Activated CD8-positive, alpha-beta memory T cell treated with anti-CD3 and anti-CD28 coated beads, Interleukin-2, amount 50 U/mL, for 48 hours (primary cell): ENCODE measurements around the gene SLX9.
"Not testable (repeated sequence)": the region's sequence is repeated elsewhere in the genome, so short reads cannot be mapped to it uniquely, and the experiment has no call there.

Source experiments
- DNase-seq: peaks from one replicate; pipeline ENCODE4 v3.0.0-alpha.2; 2020

SLX9 gene

DNA sequence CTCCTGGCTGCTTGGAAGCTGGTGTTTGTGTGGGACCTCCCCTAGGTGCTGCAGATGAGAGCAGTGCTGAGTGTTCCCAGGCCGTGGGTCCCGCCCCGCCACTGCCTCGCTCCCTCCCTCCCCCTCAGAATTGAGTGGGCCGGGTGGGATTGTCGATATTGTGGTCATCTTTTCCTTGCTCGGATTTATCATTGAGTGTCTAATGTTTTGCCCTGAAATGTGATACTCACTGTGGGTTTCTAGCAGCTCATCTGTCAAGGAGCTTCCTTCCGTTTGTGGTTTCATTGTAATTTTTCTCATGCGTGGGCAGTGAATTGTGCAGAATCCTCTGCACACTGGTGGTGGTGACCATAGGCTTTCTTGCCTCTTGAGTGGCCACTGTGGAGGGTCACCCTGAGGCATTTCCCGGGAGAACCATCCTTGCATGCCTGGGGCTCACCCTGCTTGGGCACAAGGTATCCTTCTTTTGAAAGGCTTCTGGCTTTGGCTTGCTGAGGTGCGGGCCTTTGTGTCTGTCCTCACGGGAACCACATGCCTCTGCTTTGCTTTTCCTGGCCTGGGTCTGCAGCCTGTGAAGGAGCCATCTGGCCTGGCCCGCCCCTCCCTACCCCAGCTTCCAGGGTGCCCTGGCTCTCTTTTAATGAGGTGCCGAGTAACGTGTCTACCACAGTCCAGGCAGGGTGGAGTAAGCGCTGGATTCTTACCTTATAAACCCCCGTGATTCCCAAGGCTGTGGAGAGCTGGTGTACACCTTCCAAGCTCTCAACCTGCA is 25.6 kb downstream of the SLX9 start:
- DNase-seq: no peak

DNA sequence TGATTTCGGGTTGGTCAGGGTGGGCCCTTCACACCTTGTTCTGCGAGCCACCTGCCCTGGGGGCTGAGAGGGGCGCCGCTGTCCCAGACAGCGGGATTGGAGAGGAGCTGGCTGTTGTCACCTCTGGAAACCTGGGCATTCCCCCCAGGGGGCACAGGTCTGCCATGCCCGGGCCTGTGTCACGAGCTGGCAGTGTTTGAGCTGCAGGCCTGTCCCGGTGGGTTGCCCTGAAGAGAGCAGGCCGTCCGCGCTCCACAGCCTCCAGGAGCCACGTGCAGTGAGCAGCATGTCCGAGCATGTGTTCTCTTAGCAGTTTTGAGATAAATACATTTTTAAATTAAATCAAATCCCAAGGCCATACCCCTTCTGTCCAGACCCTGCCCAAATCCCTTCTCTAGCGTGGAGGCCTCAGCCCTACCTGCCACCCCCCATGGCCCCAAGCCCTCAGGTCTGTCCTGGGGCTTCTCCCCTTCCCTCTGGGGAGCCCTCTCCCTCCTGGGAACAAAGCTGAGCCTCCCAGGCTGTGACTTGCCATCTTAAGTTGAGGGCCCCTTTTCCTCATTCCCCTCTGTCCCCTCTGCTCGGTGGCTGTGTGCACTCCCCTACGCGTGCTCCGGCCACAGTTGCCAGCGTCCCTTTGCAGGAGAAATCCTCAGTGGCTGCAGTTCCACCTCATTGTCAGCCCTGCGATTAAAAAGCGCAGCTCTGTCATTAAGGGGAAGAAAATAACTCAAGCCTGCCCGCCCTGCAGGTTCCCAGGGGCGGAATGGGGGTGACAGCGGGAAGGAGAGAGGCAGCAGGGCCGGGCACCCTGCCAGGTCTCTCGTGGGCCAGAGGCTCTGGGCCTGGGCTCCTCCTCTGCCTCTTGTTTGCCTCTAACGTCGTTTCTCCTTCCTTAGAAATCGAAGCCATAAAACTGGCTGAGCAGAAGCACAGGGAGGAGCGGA is 26.6 kb downstream of the SLX9 start:
- DNase-seq: no peak

DNA sequence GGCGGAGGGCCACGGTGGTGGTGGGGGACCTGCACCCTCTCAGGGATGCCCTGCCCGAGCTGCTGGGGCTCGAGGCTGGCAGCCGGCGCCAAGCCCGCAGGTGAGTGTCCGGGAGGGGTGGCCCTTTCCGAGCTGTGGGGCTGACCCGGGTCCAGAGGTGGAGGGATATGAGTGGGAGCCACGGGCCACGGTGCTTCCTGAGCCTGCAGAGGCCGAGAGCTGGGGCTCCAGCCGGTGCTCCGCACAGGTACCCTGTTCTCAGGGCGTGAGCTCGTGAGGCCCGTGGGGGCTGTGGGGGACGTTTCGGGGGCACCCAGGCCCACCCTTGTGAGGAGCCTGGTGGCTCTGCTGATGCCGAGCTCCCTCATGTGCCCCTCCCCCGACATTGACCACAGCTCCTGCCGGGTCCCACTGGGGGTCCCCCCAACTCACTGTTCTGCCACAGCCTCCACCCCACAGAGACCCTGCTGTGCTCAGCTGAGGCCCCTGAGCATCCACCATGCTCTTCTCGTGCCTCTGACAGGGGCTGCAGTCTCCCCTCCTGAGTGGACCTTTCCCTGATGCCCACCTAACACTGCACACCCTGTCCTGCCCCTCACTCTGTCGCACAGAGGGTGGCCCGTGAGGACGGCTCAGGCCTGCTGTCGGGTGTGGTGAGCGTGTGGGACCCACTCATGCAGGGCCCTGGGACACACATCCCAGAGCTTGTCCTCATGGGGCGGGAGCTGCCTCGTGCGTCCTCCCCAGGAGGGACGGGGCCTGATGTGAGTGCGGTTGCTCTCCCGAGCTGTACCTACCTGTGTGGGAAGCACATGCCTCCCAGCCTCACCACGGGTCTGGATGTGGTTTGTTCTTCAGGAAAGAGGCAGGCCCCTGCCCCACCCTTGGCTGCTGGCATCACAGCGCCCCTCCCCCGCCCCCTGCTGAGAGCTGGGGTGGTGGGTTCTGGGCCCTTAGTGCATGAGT is 27.5 kb downstream of the SLX9 start:
- DNase-seq: no peak

DNA sequence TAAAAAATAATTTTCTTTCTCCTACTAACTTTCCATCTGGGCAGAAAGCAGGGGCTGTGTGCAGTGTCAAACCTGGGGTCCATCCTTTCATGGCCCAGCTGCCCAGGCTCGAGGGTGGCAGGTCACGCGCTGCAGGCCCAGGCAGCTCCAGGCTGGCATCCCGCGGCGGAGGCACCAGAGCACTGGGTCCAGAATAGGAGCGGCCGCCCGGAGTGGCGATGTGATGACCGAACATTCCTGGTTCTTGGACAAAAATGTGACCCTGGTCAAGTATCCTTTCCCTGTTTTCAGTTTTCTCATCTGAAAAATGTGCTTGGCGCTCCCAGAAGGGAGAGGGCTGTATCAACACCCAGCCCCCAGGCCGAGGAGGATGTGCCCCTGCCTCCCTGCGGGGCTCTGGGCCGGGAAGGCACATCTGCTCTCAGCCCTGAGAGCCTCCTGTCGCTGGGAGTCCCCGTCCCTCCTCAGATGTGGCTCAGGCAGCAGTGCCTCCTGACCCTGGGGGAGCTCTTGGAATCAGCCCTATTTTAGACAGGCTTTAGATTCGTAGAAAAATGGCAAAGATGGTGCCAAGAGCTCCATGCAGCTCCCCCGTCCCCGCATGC is 29.3 kb downstream of the SLX9 start:
- no peak for DNase-seq

DNA sequence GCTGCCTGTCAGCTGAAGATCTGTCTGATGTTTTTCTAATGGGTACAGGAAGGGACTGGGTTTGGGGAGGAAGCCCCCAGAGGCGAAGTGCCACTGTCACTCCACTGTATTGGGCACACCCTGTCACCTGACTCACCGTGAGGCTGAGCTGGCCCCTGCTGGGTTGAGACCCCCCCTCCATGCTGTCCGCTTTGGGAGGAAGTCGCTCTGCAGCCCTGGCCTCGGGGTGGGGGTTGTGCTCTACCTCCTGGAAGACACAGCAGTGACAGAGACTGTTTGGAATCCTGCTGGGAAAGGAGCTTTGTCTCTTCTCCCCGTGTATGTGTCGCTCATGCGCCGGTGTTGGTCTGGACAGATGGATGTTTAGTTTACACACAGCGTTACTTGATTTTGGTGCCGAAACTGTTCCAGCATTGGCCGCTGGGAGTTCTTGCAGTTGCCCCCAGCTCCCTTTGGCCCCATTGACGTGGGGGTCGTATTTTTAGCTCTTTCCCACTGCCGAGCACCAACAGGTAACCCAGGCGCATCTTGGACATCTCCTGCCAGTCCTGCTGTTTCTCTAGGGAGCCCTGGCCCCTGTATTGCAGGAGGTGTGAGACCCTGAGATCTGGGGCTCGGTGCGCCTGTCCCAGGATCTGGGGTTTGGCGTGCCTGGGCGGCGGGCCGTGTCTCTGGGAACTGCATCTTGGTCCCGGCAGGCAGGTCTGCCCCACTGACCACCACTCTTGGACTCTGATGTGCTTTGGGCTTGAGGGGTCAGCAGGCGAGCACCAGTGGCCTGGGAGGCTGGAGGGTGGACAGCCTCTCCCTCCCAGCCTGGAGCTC is 30.3 kb downstream of the SLX9 start:
- no peak for DNase-seq

DNA sequence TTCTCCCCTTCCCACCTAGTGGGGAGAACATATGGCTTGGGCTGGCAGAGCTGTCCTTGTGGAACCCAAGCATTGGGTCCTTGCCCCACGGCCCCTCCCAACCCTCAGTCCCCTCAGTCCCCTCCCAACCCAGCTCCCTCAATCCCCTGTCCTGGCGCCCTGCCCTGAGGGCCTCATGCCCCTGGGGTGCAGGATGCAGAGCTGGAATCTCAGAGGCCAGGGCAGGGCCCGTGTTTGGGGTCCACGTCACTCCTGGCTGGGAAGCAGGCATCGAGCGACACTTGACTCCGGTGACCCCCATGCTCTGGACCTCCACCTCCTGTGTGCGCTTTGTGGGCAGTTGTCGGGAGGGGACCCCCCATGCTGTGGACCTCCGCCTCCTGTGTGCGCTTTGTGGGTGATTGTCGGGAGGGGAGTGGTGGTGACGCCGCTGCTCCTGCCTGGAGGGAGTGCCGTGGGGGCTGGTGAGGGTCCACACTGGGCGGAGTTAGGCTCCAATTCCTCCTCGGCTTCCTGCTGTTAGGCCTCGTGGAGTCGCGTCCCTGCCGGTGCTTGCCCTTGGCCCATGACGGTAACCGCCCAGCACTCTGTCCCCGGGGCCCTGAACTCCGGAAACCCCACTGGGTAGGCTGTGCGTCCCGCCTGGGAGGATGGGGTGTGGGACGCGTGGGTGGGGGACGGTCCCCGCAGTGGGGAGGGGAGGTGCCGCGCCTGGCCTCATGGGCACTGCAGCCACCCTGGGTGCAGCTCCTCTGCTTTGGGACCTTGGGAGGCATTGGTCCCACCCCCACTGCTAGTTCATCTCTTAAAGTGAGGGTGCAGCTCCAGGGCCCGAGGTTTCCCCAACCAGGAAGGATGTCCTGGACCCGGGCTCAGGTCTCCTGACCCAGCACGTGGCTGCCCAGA is 31.2 kb downstream of the SLX9 start:
- DNase-seq: no peak

DNA sequence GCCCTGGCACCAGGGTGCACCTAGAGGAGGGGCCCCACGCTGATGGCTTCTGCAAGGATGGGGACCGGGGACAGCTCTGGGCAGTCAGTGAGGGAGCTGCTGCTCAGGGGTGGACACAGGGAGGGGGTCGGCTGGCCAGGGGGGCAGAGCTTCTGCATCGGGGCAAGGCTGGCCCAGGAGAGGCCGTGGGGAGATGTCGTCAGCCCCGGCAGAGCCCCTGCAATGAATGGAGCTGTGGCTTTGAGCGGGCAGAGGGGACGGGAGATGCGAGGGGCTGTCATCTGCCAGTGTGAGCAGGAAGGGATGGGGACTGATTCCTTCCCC is 31.8 kb downstream of the SLX9 start:
- no peak for DNase-seq

DNA sequence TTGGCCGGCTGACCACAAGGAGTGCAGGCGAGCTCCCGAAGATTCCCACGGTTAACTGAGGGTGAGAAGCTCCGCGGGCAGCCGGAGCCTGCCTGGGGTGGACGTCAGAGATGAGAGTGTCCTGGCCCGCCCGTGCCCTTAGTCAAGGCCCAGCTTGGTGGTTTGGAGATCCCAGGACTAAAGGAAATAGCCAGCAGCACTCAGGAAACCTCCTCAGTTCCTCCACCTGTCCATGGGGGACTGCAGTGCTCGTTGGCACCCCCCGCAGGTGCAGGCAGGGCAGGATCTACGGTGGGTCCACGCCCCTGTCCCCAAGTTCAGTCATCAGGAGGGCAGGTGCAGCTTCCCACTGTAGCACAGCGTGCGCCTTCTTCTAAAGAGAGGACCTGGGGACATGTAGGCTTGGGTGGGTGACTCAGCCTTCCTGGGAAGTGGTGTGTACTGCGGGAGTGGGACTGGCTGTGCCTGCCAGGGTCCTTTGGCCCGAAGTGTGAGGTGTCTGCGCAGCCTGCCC is 32.5 kb downstream of the SLX9 start:
- no peak for DNase-seq

DNA sequence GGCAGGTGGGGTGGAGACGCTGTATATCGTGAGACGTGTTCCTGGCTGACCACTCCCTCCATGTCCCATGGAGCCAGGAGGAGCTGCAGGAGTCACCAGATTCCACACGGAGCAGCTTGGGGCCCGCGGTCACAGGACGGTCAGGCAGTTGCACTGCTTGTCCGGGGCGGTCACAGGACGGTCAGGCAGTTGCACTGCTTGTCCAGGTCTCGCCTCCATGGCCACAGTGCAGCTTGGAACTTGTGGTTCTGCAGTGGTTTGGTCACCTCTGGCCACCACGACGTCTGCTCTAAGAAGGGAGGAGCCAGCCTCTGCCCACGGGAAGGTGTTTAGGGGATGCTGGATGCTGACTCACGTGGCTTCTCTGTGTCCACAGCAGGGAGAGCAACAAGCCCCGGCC is 33.0 kb downstream of the SLX9 start:
- no peak for DNase-seq

DNA sequence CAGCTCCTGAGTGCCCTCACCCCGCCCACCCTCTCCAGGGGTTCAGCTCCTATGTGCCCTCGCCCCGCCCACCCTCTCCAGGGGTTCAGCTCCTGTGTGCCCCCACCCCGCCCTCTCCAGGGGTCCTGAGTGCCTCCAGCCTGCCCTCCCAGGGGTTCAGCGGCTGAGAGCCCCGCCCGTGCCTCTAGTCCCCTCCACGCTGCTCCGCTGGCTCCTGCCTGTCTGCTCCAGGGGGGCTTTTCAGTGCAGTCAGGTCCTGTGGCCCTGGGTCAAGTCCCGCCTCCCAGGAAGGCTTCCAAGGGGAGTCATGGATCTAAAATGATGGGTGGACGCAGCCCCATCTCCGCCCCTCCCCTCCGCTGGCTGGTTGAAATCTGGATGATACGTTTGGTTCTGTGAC is 33.8 kb downstream of the SLX9 start:
- DNase-seq: no peak

DNA sequence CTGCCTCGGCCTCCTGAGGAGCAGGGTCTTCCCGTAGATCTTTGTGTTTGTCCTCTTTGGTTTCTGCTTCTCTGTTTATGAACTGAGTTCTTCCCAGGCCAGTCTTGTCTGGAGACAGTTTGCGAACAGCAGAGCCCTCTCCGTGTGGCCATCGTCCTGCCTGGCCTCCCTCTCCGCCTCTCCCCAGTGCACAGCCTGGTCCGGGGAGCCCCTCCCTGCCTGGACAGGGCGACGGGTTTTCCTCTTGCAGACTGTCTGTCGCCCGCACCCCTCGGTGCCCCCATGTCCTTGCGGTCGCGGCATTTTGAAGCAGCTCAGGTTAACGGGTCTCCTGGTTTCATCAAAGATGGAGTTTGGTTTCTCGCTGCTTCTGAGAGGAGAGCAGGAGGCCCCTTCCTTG is 34.8 kb downstream of the SLX9 start:
- no peak for DNase-seq

DNA sequence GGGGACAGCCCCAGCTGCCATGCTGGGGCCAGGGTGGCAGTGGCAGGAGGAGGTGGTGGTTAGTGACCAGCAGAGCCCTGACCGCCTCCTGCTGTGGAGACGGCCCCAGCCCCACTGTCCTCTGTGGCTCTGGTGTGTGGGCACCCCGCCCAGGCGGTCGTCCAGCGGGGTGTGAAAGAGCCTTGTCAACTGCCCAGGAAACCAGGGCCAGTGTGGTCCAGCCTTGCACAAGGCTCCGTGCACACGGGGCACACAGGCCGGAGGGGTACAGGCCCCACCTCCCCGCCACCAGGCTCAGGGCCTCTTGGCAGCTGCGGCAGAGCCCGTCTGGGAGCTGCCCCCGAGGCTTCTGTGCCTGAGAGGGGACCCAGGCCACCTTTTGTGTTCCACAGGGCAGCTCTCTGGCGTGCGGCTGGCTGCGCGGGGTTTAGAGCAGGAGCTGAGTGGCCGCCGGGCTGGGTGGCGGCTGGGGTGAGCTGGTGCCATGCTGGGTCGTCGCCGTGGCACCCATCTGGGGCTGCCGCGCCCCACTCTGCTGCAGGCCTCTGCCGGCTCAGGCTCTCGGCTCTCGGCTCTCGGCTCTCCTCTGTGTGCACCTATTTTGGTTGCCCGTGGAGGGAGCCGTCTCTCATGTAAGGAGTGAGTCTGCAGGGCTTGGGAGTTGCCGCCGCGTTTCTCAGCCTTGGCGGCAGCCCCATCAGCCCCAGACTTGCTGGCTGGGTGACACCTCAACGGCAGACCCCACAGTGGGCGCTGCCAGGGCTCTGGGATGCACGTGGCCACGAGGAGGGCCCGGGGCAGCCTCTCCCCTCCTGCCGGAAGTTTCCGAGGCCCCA is 36.1 kb downstream of the SLX9 start:
- DNase-seq: no peak

DNA sequence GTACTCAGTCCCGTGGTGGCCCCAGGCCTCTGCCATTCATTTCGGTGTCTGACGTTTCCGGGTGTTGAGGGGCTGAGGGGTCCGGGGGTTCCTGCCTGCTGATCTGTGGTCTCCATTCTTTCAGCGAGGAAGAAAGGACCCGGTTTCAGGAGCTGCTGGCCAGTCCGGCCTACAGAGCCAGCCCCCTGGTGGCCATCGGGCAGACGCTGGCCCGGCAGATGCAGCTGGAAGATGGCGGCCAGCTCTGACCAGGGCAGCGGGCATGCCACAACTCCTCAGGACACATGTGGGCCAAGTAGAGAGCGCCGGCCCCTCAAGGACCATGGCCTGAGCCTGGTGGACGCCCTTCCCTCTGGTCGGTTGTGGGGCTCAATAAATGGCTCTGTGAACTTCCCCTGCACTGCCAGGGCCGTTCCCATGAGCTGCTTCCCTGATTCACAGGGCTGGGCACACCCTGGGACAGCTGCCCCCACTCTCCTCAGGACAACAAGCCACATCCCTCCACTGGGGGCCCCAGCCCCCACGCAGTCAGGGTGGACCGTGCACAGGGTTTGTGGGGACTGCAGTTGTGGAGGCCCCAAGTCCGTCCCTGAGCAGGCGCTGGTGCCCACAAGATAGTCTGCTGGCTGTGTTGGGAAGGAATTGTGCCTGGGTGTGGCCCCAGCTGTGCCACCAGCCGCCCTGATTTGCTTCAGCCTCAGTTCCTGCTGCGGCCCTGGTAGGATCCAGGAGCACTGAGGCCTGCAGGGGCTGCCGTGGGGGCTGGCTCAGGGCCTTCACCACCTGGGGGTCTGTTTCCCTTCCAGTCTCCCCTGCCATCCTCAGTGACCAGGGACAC is 36.9 kb downstream of the SLX9 start:
- DNase-seq: not testable (repeated sequence)

DNA sequence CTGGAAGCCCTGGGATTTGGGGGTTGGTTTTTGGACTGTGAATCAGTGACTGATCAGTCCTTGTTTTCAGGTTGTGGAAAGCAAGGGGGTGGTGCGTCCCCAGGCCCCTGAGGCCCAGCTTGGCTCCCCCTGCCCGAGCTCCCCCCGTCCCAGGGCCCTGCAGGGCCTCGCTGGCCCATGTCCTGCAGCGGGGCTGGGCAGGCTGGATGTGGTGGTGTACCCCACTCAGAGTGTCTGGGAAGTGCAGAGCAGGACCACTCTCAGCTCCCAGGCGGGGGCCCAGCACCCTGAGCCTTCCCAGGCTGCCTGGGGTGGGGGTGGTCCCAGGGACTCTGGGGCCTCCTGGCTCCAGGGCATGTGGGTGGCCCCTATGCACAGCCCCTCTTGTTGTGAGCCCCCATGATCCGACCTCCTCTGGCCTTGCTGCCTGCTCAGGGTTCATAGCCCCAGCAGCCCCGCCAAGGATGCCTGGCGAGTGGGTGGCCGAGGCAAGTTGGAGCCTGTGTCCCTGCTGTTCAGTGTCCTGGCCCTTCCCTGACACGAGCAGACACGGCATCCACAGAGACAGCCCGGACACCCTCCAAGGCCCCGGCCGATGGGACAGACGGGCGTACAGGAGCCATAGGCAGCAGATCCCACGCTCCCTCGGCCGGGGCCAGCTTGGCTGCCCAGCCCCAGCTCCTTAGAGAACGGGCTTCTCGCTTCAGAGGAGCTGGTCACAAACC is 37.9 kb downstream of the SLX9 start:
- DNase-seq: no peak

DNA sequence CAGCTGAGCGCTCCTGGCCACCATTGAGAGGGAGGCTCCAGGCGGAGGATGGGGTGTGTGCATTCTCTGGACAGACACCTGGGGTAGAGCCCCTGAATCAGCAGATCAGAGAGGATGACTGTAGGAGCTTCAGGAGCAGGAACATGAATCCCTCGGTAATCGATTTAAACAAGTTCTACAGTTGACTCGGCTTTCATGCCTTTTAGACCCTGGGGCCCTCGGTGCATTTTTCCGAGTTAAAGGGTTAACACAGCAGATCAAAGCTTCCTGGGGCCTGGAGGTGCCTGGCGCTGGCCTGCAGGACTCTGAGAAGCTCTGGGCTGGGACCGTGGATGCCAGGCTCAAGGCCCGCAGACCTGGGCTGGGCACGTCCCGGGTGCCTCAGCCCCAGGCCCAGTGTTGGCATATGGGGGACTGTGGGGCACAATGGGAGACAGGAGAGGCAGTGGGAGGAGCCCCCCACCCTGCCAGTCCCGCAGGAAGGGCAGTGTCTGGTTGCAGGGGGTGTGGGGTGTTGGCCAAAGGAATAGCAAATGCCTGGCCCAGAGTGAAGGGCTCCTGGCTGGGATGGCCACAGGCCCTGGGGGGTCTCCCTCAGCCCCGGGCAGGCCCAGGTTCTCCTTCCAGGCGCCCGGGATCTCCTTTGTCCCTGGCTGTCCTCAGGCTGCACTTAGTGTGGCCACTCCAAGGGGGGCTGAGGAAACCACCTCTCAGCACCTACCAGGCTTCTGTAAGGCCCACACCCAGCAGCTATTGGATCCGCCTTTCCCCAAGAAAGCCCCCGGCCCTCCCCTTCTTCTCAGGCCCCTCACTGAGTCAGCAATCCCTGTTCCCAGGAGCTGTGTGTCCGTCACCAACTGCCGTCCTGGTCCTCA is 40.1 kb downstream of the SLX9 start:
- no peak for DNase-seq
